Kidney epithelial cell (primary cell): ENCODE results near the gene DNAH8. TPM values are rescaled to one million over a fixed set of nuclear protein-coding genes. Genes with fewer than 3 reads are reported as not detected.

ENCODE experiments used
- DNase-seq: peaks from one replicate; pipeline ENCODE4 v3.0.0-alpha.2; 2010; ENCODE audit warnings: low read depth
- H3K27me3 ChIP-seq: 2 replicates; pipeline ENCODE4 v1.6.0; 2011; ENCODE audit warnings: low read length; ENCODE audit not compliant: control insufficient read depth, insufficient read depth
- H3K36me3 ChIP-seq: 2 replicates; pipeline ENCODE4 v1.5.1; 2011; ENCODE audit warnings: low read length; ENCODE audit not compliant: control insufficient read depth, insufficient read depth
- H3K4me3 ChIP-seq: 2 replicates; pipeline ENCODE4 v1.5.1; 2011; ENCODE audit warnings: low read depth, mild to moderate bottlenecking, control low read depth, low read length
- CTCF ChIP-seq: IDR thresholded peaks from 2 replicates; pipeline ENCODE4 v1.5.1; 2011; ENCODE audit warnings: mild to moderate bottlenecking, moderate library complexity, low read length, control low read depth, inconsistent platforms; ENCODE audit not compliant: insufficient read depth, poor library complexity, severe bottlenecking
- total RNA-seq: library from RNA; depleted of rRNA; stranded (reverse); fragments of >200 nt; gene quantifications from 2 replicates; pipeline ENCODE4 v1.2.3, GENCODE V29; 2015

Gene DNAH8
- total RNA-seq, 1 donor from 2014 or later: not detected

GRCh38 chr6:39061588-39061987 lies 346.5 kb downstream of the DNAH8 start:
- DNase-seq: no peak
- Histone ChIP-seq H3K27me3 (peaks cover 13% of the 10 kb centered on the region), H3K36me3 (no peaks in the 10 kb centered on the region), H3K4me3 (no peak overlapping the region)
- TF ChIP-seq CTCF: no peak

GRCh38 chr6:39062014-39062740 lies 347.1 kb downstream of the DNAH8 start:
- TF ChIP-seq CTCF: no peak
- peaks cover 13% of the 10 kb centered on the region for H3K27me3 ChIP-seq
- no peak for DNase-seq
- no peak overlapping the region for H3K4me3 ChIP-seq
- H3K36me3 ChIP-seq: no peaks in the 10 kb centered on the region

GRCh38 chr6:39063526-39063925 lies 348.4 kb downstream of the DNAH8 start:
- Histone ChIP-seq H3K27me3 (peaks cover 13% of the 10 kb centered on the region), H3K4me3 (no peak overlapping the region), H3K36me3 (no peaks in the 10 kb centered on the region)
- TF ChIP-seq CTCF: no peak
- DNase-seq: no peak

GRCh38 chr6:39065561-39065960 lies 350.4 kb downstream of the DNAH8 start:
- Histone ChIP-seq H3K27me3 (peaks cover 11% of the 10 kb centered on the region), H3K36me3 (no peaks in the 10 kb centered on the region), H3K4me3 (no peak overlapping the region)
- no peak for DNase-seq
- TF ChIP-seq CTCF: no peak

- no peak overlapping the region for H3K4me3 ChIP-seq
- H3K27me3 ChIP-seq: no peaks in the 10 kb centered on the region
- no peaks in the 10 kb centered on the region for H3K36me3 ChIP-seq
- DNase-seq: no peak
- TF ChIP-seq CTCF: no peak
These were observed 353.3 kb downstream of the DNAH8 start for GRCh38 chr6:39068391-39068790.

GRCh38 chr6:39072830-39073229 lies 357.7 kb downstream of the DNAH8 start:
- Histone ChIP-seq H3K27me3 (no peaks in the 10 kb centered on the region), H3K36me3 (no peaks in the 10 kb centered on the region), H3K4me3 (no peak overlapping the region)
- TF ChIP-seq CTCF: no peak
- no peak for DNase-seq
